ENCODE measurements around the gene SEMA4B.

DNA sequence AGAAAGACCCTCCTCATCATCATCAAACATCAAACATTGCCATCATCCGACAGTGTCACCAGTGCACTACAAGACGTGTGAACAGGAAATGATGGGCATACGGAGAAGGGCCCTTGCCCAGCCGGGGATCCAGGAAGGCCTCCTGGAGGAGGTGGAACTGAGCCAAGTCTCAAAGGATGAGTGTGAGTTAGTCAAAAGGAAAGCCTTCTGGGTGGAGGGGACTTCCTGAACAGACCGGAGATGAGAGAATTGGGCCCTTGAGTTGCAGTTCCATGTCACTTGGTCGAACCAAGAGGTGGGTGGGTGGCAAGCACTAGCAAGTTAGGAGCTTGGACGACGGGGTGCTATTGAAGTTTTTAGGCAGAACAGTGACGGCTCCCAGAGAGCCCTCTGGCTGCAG lies 8.5 kb downstream of the SEMA4B start:
- TF ChIP-seq, protein P1, sequence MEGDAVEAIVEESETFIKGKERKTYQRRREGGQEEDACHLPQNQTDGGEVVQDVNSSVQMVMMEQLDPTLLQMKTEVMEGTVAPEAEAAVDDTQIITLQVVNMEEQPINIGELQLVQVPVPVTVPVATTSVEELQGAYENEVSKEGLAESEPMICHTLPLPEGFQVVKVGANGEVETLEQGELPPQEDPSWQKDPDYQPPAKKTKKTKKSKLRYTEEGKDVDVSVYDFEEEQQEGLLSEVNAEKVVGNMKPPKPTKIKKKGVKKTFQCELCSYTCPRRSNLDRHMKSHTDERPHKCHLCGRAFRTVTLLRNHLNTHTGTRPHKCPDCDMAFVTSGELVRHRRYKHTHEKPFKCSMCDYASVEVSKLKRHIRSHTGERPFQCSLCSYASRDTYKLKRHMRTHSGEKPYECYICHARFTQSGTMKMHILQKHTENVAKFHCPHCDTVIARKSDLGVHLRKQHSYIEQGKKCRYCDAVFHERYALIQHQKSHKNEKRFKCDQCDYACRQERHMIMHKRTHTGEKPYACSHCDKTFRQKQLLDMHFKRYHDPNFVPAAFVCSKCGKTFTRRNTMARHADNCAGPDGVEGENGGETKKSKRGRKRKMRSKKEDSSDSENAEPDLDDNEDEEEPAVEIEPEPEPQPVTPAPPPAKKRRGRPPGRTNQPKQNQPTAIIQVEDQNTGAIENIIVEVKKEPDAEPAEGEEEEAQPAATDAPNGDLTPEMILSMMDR (IDR thresholded peaks at IDR 0.05; ENCODE audit: insufficient read depth, low read length) = no peak
- TF ChIP-seq POLR2AphosphoS5 (IDR thresholded peaks at IDR 0.05; ENCODE audit: low read depth) (no peak), GABPA (IDR thresholded peaks at IDR 0.05; ENCODE audit: low read depth) (no peak)
- TF ChIP-seq, protein P2, sequence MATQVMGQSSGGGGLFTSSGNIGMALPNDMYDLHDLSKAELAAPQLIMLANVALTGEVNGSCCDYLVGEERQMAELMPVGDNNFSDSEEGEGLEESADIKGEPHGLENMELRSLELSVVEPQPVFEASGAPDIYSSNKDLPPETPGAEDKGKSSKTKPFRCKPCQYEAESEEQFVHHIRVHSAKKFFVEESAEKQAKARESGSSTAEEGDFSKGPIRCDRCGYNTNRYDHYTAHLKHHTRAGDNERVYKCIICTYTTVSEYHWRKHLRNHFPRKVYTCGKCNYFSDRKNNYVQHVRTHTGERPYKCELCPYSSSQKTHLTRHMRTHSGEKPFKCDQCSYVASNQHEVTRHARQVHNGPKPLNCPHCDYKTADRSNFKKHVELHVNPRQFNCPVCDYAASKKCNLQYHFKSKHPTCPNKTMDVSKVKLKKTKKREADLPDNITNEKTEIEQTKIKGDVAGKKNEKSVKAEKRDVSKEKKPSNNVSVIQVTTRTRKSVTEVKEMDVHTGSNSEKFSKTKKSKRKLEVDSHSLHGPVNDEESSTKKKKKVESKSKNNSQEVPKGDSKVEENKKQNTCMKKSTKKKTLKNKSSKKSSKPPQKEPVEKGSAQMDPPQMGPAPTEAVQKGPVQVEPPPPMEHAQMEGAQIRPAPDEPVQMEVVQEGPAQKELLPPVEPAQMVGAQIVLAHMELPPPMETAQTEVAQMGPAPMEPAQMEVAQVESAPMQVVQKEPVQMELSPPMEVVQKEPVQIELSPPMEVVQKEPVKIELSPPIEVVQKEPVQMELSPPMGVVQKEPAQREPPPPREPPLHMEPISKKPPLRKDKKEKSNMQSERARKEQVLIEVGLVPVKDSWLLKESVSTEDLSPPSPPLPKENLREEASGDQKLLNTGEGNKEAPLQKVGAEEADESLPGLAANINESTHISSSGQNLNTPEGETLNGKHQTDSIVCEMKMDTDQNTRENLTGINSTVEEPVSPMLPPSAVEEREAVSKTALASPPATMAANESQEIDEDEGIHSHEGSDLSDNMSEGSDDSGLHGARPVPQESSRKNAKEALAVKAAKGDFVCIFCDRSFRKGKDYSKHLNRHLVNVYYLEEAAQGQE (IDR thresholded peaks at IDR 0.05; ENCODE audit: insufficient replicate concordance, low read depth) = no peak

Measured in HL-60 (cell line).